GM19467 (cell line): Measurements from ENCODE around the gene OXA1L.
A peak's percentile ranks its signal among the peaks of the same experiment; 100 is the strongest.
"Not testable (repeated sequence)": the region's sequence is repeated elsewhere in the genome, so short reads cannot be mapped to it uniquely, and the experiment has no call there.

Experiments used
- ATAC-seq: cut with Tn5 transposase; IDR thresholded peaks from one replicate; pipeline ENCODE4 v1.9.1; 2021; ENCODE audit warnings: mild to moderate bottlenecking, moderate library complexity; ENCODE audit not compliant: unreplicated experiment

The OXA1L gene

GRCh38 chr14:22767323-22767589, 768 bp downstream of the OXA1L start:
- ATAC-seq = no peak

- no peak for ATAC-seq
Observed at GRCh38 chr14:22768947-22769346, 2.5 kb downstream of the OXA1L start.

- ATAC-seq = no peak
Observed at GRCh38 chr14:22769369-22769768, 2.9 kb downstream of the OXA1L start.

GRCh38 chr14:22770481-22771187, 4.1 kb downstream of the OXA1L start:
- no peak for ATAC-seq

- no peak for ATAC-seq
Observed at GRCh38 chr14:22772725-22773124, 6.2 kb downstream of the OXA1L start.

- ATAC-seq = no peak
Observed at GRCh38 chr14:22773162-22774010, 6.9 kb downstream of the OXA1L start.

GRCh38 chr14:22774011-22774706, 7.7 kb downstream of the OXA1L start:
- no peak for ATAC-seq

GRCh38 chr14:22776215-22776614, 9.7 kb downstream of the OXA1L start:
- no peak for ATAC-seq

GRCh38 chr14:22776849-22777248, 10.4 kb downstream of the OXA1L start:
- ATAC-seq = not testable (repeated sequence)

GRCh38 chr14:22778084-22778483, 11.6 kb downstream of the OXA1L start:
- ATAC-seq = no peak

GRCh38 chr14:22780105-22780679, 13.7 kb downstream of the OXA1L start:
- no peak for ATAC-seq

GRCh38 chr14:22780941-22781300, 14.4 kb downstream of the OXA1L start:
- ATAC-seq = no peak

GRCh38 chr14:22781301-22781991, 15.0 kb downstream of the OXA1L start:
- ATAC-seq = no peak

- no peak for ATAC-seq
Observed at GRCh38 chr14:22786685-22787084, 20.2 kb downstream of the OXA1L start.

GRCh38 chr14:22791301-22791700, 24.8 kb downstream of the OXA1L start:
- no peak for ATAC-seq

- ATAC-seq = no peak
Observed at GRCh38 chr14:22792158-22792557, 25.7 kb downstream of the OXA1L start.

GRCh38 chr14:22793550-22793949, 27.1 kb downstream of the OXA1L start:
- not testable (repeated sequence) for ATAC-seq

- ATAC-seq = no peak
Observed at GRCh38 chr14:22793976-22794375, 27.5 kb downstream of the OXA1L start.

- peak; percentile 44 for ATAC-seq
Observed at GRCh38 chr14:22794551-22794951, 28.1 kb downstream of the OXA1L start.

GRCh38 chr14:22796087-22796707, 29.7 kb downstream of the OXA1L start:
- ATAC-seq = peak; percentile 39
